GM18508 (cell line): ENCODE data around the gene PTPRN2.

Experiments used
- ATAC-seq: cut with Tn5 transposase; IDR thresholded peaks from one replicate; pipeline ENCODE4 v1.9.1; 2021; ENCODE audit warnings: moderate number of reproducible peaks; ENCODE audit not compliant: insufficient read depth, unreplicated experiment

The PTPRN2 gene

GRCh38 chr7:157863906-157864810, 723.5 kb downstream of the PTPRN2 start:
- no peak for ATAC-seq

- ATAC-seq: no peak
These were observed 724.4 kb downstream of the PTPRN2 start for GRCh38 chr7:157863176-157863575.

- ATAC-seq: no peak
These were observed 724.9 kb downstream of the PTPRN2 start for GRCh38 chr7:157862731-157863130.

- no peak for ATAC-seq
These were observed 726.1 kb downstream of the PTPRN2 start for GRCh38 chr7:157861551-157861950.

GRCh38 chr7:157861031-157861491, 726.6 kb downstream of the PTPRN2 start:
- ATAC-seq: no peak

GRCh38 chr7:157860406-157860805, 727.2 kb downstream of the PTPRN2 start:
- no peak for ATAC-seq

- no peak for ATAC-seq
These were observed 727.7 kb downstream of the PTPRN2 start for GRCh38 chr7:157859915-157860314.

- no peak for ATAC-seq
These were observed 730.0 kb downstream of the PTPRN2 start for GRCh38 chr7:157857578-157858075.

GRCh38 chr7:157856873-157857577, 730.6 kb downstream of the PTPRN2 start:
- no peak for ATAC-seq

GRCh38 chr7:157855452-157856213, 732.0 kb downstream of the PTPRN2 start:
- no peak for ATAC-seq

GRCh38 chr7:157855016-157855415, 732.6 kb downstream of the PTPRN2 start:
- no peak for ATAC-seq

GRCh38 chr7:157854066-157854891, 733.3 kb downstream of the PTPRN2 start:
- no peak for ATAC-seq

- ATAC-seq: no peak
These were observed 733.9 kb downstream of the PTPRN2 start for GRCh38 chr7:157853789-157854065.

GRCh38 chr7:157853076-157853788, 734.4 kb downstream of the PTPRN2 start:
- ATAC-seq: no peak

GRCh38 chr7:157851501-157852067, 736.0 kb downstream of the PTPRN2 start:
- no peak for ATAC-seq

- no peak for ATAC-seq
These were observed 736.9 kb downstream of the PTPRN2 start for GRCh38 chr7:157850481-157851444.

- ATAC-seq: no peak
These were observed 737.9 kb downstream of the PTPRN2 start for GRCh38 chr7:157849726-157850125.

- ATAC-seq: no peak
These were observed 738.4 kb downstream of the PTPRN2 start for GRCh38 chr7:157849341-157849596.
